ENCODE measurements around the gene BPIFB3. TPM values are rescaled to one million over a fixed set of nuclear protein-coding genes. Genes with fewer than 3 reads are reported as not detected.
"Not testable (repeated sequence)": the region's sequence is repeated elsewhere in the genome, so short reads cannot be mapped to it uniquely, and the experiment has no call there.

BPIFB3 gene
- total RNA-seq, 1 experiment from 2014 or later, result not detected

DNA sequence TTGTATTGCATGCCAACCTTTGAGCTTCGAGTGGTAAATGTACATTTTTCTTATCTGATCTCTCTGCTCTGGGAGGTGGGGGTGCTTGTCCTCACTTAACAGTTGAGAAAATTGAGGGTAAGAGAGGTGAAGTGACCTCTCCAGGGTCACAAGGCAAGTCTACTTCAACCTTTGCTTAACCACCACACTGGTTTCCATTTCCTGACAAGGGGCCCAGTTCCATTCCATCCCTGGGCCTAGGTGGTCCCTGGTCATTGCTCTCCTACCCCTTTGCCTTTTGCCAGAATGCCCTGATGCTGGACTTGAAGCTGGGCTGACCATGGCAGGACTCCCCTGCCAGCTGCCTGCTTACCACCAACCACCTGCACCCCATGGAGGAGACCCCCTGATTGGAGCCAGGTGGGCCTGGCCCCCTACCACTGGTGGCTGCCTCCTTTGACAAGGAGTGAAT is 9.9 kb upstream of the BPIFB3 start:
- in situ Hi-C loops (cut with HindIII; ENCODE audit: low pct_unique_long_range_greater_than_20kb, low sequenced_read_pairs), result no loop called here
- no peak for DNase-seq (ENCODE audit: low read depth, low spot score)

DNA sequence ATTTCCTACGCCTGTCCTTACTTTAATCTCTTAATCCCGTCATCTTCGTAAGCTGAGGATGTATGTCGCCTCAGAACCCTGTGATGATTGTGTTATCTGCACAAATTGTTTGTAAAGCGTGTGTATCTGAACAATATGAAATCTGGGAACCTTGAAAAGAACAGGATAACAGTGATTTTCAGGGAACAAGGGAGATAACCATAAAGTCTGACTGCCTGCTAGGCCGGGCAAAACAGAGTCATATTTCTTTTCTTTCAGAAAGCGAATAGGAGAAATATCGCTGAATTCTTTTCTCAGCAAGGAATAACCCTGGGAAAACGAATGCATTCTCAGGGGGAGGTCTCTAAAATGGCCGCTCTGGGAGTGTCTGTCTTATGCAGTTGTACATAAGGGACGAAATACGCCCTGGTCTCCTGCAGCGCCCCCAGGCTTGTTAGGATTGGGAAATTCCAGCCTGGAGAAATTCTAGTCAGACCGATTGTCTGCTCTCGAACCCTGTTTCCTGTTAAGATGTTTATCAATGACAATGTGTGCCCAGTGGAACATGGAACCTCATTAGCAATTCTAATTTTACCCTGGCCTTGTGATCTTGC is 8.5 kb upstream of the BPIFB3 start:
- DNase-seq (ENCODE audit: low read depth, low spot score); in situ Hi-C loops (cut with HindIII; ENCODE audit: low pct_unique_long_range_greater_than_20kb, low sequenced_read_pairs): not testable (repeated sequence)

DNA sequence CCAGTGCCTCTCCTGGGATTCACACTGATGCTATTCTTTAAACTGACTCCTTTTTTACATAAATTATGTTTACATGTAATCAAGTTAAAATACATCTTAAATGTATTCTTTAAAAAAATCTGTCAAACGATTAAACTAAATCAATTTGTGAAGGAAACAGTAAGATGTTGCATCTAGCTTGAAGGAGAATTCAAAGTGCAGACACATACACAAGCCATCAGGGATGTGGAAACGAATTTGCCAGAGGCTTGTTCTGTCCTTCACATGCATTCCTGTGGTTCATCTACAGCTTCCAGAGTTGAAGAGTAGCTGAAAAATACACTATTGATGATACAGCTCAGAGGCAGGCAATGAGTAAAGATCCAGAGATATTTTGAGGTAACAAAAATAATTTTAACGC is 7.3 kb upstream of the BPIFB3 start:
- no peak for DNase-seq (ENCODE audit: low read depth, low spot score)
- in situ Hi-C loops (cut with HindIII; ENCODE audit: low pct_unique_long_range_greater_than_20kb, low sequenced_read_pairs), result no loop called here

DNA sequence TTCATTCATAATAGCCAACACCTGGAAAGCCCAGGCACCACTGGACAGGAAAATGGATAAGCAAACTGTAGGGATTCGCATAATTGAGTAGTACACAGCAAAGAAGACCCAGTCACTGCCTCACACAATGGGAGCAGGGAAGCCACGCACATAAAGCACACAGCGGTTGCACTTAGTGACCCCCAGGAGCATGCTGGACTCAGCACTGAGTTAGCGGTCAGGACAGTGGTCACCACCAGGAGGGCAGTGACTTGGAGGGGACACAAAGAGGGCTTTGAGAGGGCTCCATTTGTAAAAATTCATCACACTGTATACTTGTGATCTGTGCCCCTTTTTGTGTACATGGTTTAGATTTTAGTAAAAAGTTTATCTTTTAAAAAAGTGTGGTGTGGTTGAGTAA is 2.4 kb upstream of the BPIFB3 start:
- in situ Hi-C loops (cut with HindIII; ENCODE audit: low pct_unique_long_range_greater_than_20kb, low sequenced_read_pairs), result no loop called here
- DNase-seq (ENCODE audit: low read depth, low spot score), result no peak

DNA sequence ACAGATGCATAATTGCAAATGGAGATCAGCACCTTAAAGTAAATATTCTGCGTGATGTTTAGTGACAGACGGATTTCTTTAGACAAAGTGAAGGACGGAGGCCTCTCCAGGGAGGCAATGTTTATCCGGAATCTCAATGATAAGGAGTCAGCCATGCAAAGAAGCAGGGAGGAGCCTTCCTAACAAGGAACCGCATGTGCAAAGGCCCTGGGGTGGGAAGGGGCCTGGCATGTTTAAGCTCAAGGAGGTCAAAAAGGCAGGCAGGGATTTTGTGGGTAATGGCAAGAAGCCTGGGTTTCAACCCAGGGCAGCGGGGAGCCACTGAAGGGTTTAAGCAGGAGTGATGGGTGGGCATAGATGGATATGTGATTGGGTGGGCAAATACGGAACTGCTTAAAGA is 678 bp downstream of the BPIFB3 start:
- no peak for DNase-seq (ENCODE audit: low read depth, low spot score)
- in situ Hi-C loops (cut with HindIII; ENCODE audit: low pct_unique_long_range_greater_than_20kb, low sequenced_read_pairs), result no loop called here

DNA sequence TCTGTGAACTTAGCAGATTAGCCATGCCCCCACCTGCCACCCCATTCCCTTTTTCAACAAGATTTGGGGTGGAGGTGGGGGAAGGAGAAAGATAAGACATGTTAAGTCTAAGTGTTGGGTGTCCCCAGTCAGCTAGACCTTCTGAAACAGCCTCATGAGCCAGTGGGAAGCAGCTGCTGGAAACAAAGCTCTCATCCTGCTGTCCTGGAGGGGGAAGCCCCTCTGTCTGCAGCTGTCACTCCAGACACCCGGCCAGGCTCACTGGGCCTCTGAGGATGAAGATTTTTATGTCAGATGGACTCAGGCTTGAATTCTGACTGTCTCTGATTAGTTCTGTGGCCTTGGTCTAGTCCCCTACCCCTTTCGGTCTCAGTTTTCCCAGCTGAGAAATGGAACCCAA is 1.1 kb downstream of the BPIFB3 start:
- in situ Hi-C loops (cut with HindIII; ENCODE audit: low pct_unique_long_range_greater_than_20kb, low sequenced_read_pairs), result no loop called here
- DNase-seq (ENCODE audit: low read depth, low spot score), result no peak

DNA sequence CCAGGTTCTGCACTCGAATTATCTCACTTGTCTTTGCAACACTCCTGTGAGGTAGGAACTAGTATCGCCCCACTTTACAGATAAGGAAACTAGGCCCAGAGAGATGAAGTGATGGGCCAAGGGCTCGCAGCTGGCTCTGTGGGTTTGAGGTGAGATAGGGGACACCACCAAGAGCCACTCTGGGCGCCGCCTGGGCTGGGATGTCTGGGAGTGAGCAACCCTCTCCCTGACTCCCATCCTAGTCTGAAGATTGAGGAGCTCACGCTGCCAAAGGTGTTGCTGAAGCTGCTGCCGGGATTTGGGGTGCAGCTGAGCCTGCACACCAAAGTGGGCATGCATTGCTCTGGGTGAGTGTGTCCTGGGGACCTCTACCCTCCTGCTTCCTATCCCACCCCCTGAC is 5.4 kb downstream of the BPIFB3 start:
- in situ Hi-C loops (cut with HindIII; ENCODE audit: low pct_unique_long_range_greater_than_20kb, low sequenced_read_pairs), result no loop called here
- no peak for DNase-seq (ENCODE audit: low read depth, low spot score)

DNA sequence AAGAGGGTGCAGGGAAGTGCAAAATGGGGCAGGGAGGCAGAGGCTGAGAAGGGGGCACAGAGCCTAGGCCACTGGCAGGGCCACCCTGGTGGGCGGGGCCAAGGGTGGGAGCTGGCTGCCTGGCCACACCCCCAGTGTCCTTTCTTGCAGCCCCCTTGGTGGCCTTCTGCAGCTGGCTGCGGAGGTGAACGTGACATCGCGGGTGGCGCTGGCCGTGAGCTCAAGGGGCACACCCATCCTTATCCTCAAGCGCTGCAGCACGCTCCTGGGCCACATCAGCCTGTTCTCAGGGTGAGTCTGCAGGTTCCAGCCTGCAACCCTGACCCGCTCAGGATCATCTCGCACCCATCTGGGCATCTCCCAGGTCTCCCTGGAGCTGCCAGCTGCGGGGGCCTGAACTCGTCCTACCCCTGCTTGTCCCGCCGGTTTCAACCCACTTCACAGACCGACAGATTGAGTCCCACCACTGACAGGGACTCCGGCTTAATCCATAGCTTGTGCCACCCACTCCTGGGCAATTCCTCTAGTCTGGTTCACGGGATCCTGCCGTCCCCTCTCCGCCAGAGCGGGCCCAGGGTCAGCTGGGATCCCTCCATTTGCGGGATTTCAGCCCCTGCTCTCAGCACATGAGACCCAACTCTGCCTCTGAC is 6.2 kb downstream of the BPIFB3 start:
- in situ Hi-C loops (cut with HindIII; ENCODE audit: low pct_unique_long_range_greater_than_20kb, low sequenced_read_pairs), result no loop called here

DNA sequence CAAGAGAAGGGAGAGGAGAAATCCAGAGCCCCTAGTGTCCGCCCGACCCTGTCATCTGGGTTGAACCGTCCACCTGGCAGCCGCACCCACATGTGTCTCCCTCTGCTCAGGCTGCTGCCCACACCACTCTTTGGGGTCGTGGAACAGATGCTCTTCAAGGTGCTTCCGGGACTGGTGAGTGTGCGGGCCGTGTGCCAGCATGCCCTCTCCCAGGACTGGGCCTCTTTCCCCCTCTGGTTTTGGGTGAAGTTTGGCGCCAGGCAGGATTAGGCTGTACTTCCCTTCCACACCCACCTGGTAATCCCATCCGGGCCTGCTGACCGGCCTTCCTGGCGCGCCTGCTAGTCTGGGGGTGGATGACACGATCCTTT is 7.9 kb downstream of the BPIFB3 start:
- in situ Hi-C loops (cut with HindIII; ENCODE audit: low pct_unique_long_range_greater_than_20kb, low sequenced_read_pairs), result no loop called here
- DNase-seq (ENCODE audit: low read depth, low spot score), result no peak

More for the DNA sequence above, 6.2 kb downstream of the BPIFB3 start:
- no peak for DNase-seq (ENCODE audit: low read depth, low spot score)

DNA sequence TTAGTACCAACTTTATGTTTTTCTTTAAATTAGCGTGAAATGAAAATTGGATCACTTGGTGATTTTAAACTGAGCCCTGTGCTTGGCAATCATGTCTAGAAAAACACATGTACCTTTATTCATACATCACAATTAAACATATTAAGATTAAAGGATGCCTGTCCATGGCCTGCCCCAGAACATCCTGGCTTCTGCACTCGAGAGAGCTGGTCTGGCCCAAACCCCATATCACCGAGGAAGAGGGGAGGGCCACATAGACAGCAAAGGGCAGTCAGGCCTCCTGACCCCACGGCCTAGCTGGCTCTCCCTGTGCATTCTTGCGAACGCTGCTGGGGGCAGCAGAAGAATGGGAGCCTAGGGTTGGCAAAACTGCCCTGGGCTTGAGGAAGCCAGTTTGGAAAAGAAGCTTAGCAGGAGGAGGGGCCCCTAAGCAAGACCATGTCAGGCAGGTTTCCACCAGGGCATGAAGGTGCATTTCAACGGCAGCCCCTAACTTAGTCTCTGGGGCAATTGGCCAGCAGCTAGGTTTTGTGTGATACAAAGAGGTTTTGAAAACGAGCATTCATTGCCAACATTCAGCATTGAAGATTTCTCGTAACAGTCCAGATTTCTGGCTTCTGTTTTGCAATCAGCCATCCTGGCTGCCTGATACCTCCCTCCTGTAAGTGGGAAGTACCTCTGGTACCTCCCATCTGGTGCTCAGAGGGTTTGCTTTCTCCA is 8.6 kb downstream of the BPIFB3 start:
- in situ Hi-C loops (cut with HindIII; ENCODE audit: low pct_unique_long_range_greater_than_20kb, low sequenced_read_pairs), result no loop called here
- DNase-seq (ENCODE audit: low read depth, low spot score), result no peak

DNA sequence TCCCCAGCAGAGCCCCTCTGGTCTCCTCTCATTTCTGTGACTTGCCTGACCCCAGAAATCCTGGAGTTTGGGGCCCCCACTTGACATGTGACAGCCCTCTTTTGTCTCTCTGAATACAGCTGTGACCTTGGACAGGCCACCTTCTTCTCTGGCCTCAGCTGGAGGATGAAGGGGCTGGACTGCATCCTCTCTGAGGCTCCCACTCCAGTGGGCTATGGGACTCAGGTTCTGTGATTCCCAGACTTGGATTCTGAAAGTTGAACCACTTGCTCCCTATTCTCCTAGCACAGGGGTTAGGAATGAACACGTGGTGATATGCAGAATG is 9.1 kb downstream of the BPIFB3 start:
- no peak for DNase-seq (ENCODE audit: low read depth, low spot score)
- in situ Hi-C loops (cut with HindIII; ENCODE audit: low pct_unique_long_range_greater_than_20kb, low sequenced_read_pairs), result no loop called here

DNA sequence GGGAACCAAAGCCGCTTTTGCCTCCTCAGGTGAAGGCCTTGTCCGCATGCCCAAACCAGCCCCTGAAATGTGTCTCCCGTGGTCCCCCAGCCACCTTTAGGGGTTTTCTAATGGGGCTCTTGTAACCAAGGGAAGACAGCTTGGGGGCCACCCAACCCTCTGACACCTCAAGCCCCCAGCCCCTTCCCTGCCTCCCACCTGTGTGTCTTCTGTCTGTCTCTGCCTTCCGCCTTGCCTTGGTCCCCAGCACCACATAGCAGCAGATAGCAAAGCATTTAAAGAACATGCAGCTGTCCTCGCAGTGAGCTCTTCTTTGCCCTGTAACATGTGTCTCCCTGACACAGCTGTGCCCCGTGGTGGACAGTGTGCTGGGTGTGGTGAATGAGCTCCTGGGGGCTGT is 9.6 kb downstream of the BPIFB3 start:
- in situ Hi-C loops (cut with HindIII; ENCODE audit: low pct_unique_long_range_greater_than_20kb, low sequenced_read_pairs), result no loop called here
- no peak for DNase-seq (ENCODE audit: low read depth, low spot score)

DNA sequence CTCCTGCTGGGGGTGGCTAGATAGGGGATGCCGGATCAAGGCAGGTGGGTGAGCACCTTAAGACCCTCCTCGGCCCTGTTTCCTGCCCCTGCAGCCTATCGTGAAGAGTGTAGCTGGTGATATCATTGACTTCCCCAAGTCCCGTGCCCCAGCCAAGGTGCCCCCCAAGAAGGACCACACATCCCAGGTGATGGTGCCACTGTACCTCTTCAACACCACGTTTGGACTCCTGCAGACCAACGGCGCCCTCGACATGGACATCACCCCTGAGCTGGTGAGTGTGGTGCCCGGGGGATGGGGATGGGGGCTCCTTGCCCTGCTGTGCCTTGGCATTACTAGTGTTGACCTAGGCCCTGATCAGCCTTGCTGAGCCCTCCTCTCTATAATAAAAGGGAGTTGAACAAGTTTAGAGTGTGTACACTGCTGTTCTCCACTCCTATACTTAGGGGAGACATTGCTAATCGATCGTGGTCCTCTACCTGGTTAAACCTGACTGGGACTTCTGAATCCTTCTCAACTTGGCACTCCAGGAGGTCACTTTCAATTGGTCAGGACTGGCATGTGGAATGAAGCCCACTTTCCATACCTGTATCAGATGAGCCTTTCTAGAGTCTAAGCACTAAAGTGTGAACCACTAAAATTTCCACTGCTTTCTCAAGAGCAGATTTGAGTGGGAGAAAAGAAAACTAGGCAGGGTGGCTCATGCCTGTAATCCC is 11.0 kb downstream of the BPIFB3 start:
- in situ Hi-C loops (cut with HindIII; ENCODE audit: low pct_unique_long_range_greater_than_20kb, low sequenced_read_pairs), result no loop called here
- DNase-seq (ENCODE audit: low read depth, low spot score), result no peak

DNA sequence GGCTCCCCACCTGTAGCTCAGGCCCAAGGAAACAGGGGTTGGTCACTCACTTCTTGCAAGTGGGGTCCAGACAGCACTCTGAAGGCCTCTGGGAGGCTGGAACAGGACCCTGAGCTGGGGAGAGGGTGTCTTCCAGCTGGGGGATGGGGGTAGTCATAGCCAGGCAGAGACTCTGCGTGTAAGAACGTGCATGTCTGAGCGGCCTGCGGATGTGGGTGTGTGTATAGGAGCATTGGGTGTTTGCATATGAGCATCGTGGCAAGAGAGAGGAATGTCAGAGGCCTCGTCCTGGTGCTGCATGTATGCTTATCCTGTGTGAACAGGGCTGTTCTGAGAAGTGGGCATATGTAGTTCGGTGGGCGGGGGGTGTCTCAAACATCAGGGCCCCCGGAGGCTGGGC is 12.1 kb downstream of the BPIFB3 start:
- in situ Hi-C loops (cut with HindIII; ENCODE audit: low pct_unique_long_range_greater_than_20kb, low sequenced_read_pairs), result no loop called here
- no peak for DNase-seq (ENCODE audit: low read depth, low spot score)

DNA sequence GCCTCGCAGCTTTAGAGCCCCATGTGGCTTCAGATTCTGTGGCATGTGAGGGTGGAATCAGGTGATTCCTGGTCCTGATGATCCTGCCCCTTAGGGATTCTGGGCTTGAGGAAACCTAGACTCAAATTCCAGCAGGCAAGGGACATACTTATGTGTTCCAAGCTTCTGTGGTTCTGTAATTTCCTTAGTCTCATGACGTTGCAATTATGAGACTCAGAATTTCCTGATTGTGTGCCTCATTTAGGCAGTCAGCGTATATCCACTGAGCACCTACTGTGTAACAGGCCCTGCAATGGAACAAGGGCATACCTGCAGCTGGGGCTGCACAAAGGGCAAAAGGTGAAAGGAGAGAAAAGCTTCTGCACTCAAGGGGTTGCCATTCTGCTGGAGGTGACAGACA is 14.1 kb downstream of the BPIFB3 start:
- in situ Hi-C loops (cut with HindIII; ENCODE audit: low pct_unique_long_range_greater_than_20kb, low sequenced_read_pairs), result no loop called here

DNA sequence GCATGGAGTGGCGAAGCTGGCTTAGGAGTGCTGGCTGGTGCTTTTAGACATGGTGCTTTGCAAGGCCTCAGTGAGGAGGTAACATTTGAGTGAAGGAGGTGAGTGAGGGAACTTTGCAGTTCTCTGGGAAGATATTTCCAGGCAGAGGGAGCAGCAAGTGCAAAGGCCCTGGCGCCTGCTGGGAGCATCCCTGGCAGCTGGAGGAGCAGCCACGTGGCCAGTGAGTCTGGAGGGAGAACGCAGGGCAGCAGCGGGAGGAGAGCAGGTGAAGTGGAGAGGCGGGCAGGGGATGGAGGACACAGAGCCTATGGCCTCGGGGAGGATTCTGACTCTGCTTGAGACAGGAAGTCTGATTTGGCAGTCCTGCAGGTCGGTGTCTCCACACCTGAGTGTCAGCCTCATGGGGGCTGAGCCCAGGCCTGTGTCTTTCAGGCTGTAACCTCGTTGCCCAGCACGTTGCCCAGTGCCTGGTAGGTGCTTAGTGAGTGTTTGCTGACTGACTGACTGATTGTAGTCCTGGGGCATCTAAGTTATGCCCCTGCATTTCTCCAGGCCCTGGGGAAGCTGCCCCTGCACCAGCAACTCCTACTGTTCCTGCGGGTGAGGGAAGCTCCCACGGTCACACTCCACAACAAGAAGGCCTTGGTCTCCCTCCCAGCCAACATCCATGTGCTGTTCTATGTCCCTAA is 14.7 kb downstream of the BPIFB3 start:
- in situ Hi-C loops (cut with HindIII; ENCODE audit: low pct_unique_long_range_greater_than_20kb, low sequenced_read_pairs), result no loop called here

More for the DNA sequence above, 14.1 kb downstream of the BPIFB3 start:
- no peak for DNase-seq (ENCODE audit: low read depth, low spot score)

DNA sequence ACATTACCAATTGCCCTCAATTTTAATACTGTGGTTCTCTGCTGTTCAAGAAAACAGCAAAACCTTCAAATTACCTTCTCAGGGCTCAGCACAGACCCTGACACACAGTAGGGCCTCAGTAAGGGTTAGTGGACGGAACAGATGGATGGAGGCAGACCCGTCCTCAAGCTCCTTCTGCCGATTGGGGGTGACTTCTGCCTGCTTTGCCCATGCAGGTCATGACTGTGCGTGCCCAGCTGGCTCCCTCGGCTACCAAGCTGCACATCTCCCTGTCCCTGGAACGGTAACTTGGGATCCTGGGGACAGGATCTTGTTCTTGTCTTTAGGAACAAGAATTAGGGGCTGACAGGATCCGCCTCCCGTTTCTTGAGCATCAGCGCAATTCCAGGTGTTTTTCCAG is 16.0 kb downstream of the BPIFB3 start:
- in situ Hi-C loops (cut with HindIII; ENCODE audit: low pct_unique_long_range_greater_than_20kb, low sequenced_read_pairs), result no loop called here

More for the DNA sequence above, 14.7 kb downstream of the BPIFB3 start:
- DNase-seq (ENCODE audit: low read depth, low spot score), result no peak

More for the DNA sequence above, 16.0 kb downstream of the BPIFB3 start:
- no peak for DNase-seq (ENCODE audit: low read depth, low spot score)

Data from SK-MEL-5 (cell line).